ENCODE measurements around the gene TP53RK.

Gene TP53RK

DNA sequence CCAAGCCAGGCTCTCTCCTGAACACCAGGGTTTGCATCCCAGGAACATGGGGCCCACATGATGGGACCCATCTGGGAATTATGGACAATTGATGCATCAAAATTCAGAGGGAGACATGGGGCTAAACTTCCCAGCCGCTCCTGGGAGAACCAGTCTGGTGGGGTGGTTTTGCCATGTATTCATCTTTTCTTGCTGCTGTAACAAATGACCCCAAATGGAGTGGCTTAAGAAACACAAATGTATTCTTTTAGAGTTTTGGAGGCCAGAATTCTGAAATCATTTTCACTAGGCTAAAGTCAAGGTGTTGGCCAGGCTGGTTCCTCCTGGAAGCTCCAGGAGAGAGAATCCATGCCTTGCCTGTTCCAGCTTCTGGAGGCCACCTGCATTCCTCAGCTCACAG is 44.5 kb downstream of the TP53RK start:
- in situ Hi-C loops (cut with HindIII; ENCODE audit: low pct_unique_long_range_greater_than_20kb, low sequenced_read_pairs): no loop called here
- DNase-seq (ENCODE audit: low read depth in 1 of 2, low spot score in 1 of 2): no peak
- TF ChIP-seq JUND (IDR thresholded peaks at IDR 0.05; ENCODE audit: low read depth): no peak

DNA sequence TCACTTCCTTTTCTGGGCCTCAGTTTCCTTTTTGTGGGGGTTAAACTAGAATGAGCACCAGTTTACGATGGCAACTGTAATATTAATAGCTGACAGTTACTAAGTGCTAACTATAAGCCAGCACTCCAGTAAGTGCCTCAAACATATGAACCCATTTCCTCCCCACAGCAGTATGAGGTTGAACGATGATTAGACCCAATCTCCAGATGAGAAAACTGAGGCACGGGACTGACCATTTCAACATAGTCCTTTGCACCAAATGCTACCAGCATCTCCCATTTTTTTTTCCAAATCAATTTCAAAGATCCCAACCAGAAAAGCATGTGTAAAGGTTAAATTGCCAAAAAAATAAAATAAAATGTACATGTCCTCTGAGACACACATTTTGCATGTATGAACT is 45.1 kb downstream of the TP53RK start:
- in situ Hi-C loops (cut with HindIII; ENCODE audit: low pct_unique_long_range_greater_than_20kb, low sequenced_read_pairs): no loop called here
- no peak for TF ChIP-seq JUND (IDR thresholded peaks at IDR 0.05; ENCODE audit: low read depth)
- DNase-seq (ENCODE audit: low read depth in 1 of 2, low spot score in 1 of 2): no peak

GRCh38 chr20:46642969-46643343 is 46.3 kb downstream of the TP53RK start:
- no peak for DNase-seq (ENCODE audit: low read depth in 1 of 2, low spot score in 1 of 2)
- TF ChIP-seq JUND (IDR thresholded peaks at IDR 0.05; ENCODE audit: low read depth): no peak
- in situ Hi-C loops (cut with HindIII; ENCODE audit: low pct_unique_long_range_greater_than_20kb, low sequenced_read_pairs): no loop called here

GRCh38 chr20:46642265-46642968 is 46.8 kb downstream of the TP53RK start:
- no peak for TF ChIP-seq JUND (IDR thresholded peaks at IDR 0.05; ENCODE audit: low read depth)
- in situ Hi-C loops (cut with HindIII; ENCODE audit: low pct_unique_long_range_greater_than_20kb, low sequenced_read_pairs): no loop called here
- no peak for DNase-seq (ENCODE audit: low read depth in 1 of 2, low spot score in 1 of 2)

- in situ Hi-C loops (cut with HindIII; ENCODE audit: low pct_unique_long_range_greater_than_20kb, low sequenced_read_pairs): no loop called here
- no peak for TF ChIP-seq JUND (IDR thresholded peaks at IDR 0.05; ENCODE audit: low read depth)
Observed at GRCh38 chr20:46641424-46641823, 47.8 kb downstream of the TP53RK start.

GRCh38 chr20:46640536-46641311 is 48.5 kb downstream of the TP53RK start:
- in situ Hi-C loops (cut with HindIII; ENCODE audit: low pct_unique_long_range_greater_than_20kb, low sequenced_read_pairs): no loop called here
- no peak for TF ChIP-seq JUND (IDR thresholded peaks at IDR 0.05; ENCODE audit: low read depth)
- DNase-seq (ENCODE audit: low read depth in 1 of 2, low spot score in 1 of 2): no peak

More at GRCh38 chr20:46641424-46641823, 47.8 kb downstream of the TP53RK start:
- DNase-seq (ENCODE audit: low read depth in 1 of 2, low spot score in 1 of 2): no peak

GRCh38 chr20:46640044-46640443 is 49.2 kb downstream of the TP53RK start:
- no peak for TF ChIP-seq JUND (IDR thresholded peaks at IDR 0.05; ENCODE audit: low read depth)
- no peak for DNase-seq (ENCODE audit: low read depth in 1 of 2, low spot score in 1 of 2)
- in situ Hi-C loops (cut with HindIII; ENCODE audit: low pct_unique_long_range_greater_than_20kb, low sequenced_read_pairs): no loop called here

- DNase-seq (ENCODE audit: low read depth in 1 of 2, low spot score in 1 of 2): no peak
- in situ Hi-C loops (cut with HindIII; ENCODE audit: low pct_unique_long_range_greater_than_20kb, low sequenced_read_pairs): no loop called here
- TF ChIP-seq JUND (IDR thresholded peaks at IDR 0.05; ENCODE audit: low read depth): no peak
Observed at GRCh38 chr20:46639587-46639986, 49.7 kb downstream of the TP53RK start.

DNA sequence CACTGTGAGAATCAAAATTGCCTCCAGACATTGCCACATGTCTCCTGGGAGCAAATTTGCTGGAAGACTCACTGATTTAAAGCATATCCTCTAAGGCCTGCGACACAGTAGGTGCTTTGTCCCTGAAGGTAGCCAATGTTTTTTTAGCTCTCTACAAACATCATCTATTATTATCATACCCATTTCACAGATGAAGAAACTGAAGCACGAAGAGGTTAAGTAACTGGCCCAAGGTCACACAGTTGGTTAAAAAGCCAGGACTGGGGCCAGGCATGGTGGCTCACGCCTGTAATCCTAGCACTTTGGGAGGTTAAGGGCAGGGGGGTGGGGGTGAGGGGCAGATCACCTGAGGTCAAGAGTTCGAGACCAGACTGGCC is 50.4 kb downstream of the TP53RK start:
- in situ Hi-C loops (cut with HindIII; ENCODE audit: low pct_unique_long_range_greater_than_20kb, low sequenced_read_pairs): no loop called here
- no peak for DNase-seq (ENCODE audit: low read depth in 1 of 2, low spot score in 1 of 2)
- TF ChIP-seq JUND (IDR thresholded peaks at IDR 0.05; ENCODE audit: low read depth): no peak

- peak in 1 of 2 experiments; percentile 30 for DNase-seq (ENCODE audit: low read depth in 1 of 2, low spot score in 1 of 2)
- in situ Hi-C loops (cut with HindIII; ENCODE audit: low pct_unique_long_range_greater_than_20kb, low sequenced_read_pairs): no loop called here
- TF ChIP-seq JUND (IDR thresholded peaks at IDR 0.05; ENCODE audit: low read depth): no peak
Observed at GRCh38 chr20:46638134-46638897, 50.9 kb downstream of the TP53RK start.

DNA sequence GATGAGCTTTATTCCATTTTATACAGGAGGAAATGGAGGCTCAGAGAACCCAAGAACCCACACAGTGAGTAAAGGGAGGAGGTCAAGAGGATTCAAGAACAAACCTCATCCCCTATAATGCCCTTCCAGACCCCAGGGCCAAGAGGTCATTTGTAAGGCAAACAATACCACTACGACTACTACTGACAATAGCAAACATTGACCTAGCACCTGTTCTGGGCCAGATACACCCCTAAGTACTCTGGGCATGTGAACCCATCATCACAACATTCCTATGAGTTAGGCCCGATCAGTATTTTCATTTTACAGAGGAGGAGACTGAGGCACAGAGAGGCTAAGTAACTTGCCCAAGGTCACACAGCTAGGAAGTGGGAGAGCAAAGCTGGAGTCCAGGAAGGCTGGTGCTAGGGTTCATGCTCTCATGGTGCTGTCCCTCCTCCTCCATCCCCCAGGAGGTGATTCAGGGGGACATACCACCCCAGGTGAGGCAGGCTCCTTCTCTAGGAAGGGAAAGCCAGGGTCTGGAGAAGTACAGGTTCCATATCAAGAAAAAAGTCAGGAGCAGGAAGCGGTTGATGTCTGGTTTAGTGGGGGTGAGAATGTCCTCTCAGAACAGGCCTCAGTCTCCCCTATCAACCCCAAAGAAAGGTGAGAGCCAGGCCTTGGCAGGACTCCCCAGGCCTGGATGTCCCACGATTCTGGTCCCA is 51.7 kb downstream of the TP53RK start:
- DNase-seq (ENCODE audit: low read depth in 1 of 2, low spot score in 1 of 2): no peak
- no peak for TF ChIP-seq JUND (IDR thresholded peaks at IDR 0.05; ENCODE audit: low read depth)
- in situ Hi-C loops (cut with HindIII; ENCODE audit: low pct_unique_long_range_greater_than_20kb, low sequenced_read_pairs): no loop called here

DNA sequence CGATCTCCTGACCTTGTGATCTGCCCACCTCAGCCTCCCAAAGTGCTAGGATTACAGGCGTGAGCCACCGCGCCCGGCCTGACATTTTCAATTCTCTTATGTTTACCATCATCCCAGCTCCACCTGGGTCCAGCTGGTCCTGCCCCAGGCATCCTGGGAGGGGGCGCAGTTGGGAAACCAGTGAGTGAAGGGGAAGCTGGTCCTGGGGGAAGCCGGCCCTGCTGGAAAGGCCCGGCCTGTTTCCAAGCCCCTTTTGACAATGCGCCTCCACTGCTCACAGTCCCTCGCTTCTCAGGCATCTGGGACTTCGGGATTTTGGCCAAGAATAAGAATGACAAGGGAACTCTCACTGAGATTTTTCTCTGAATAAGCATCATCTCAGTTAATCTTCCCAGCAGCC is 52.2 kb downstream of the TP53RK start:
- no peak for TF ChIP-seq JUND (IDR thresholded peaks at IDR 0.05; ENCODE audit: low read depth)
- in situ Hi-C loops (cut with HindIII; ENCODE audit: low pct_unique_long_range_greater_than_20kb, low sequenced_read_pairs): no loop called here
- no peak for DNase-seq (ENCODE audit: low read depth in 1 of 2, low spot score in 1 of 2)
